Measurements from ENCODE around the gene DACH1.

DACH1 gene

GRCh38 chr13:71516521-71516920 lies 350.5 kb downstream of the DACH1 start:
- no peak overlapping the region for H3K4me3 ChIP-seq (replicated peaks in 1 of 2; ENCODE audit: low read depth in 2 of 2, low read length in 2 of 2)
- no peak for DNase-seq (ENCODE audit: low read depth in 2 of 2)
- TF ChIP-seq CTCF (IDR thresholded peaks at IDR 0.05; ENCODE audit: low read depth, low read length) = no peak

GRCh38 chr13:71515744-71516038 lies 351.3 kb downstream of the DACH1 start:
- H3K4me3 ChIP-seq (replicated peaks in 1 of 2; ENCODE audit: low read depth in 2 of 2, low read length in 2 of 2) = no peak overlapping the region
- TF ChIP-seq CTCF (IDR thresholded peaks at IDR 0.05; ENCODE audit: low read depth, low read length) = no peak
- DNase-seq (ENCODE audit: low read depth in 2 of 2) = no peak

GRCh38 chr13:71514900-71515743 lies 351.9 kb downstream of the DACH1 start:
- H3K4me3 ChIP-seq (replicated peaks in 1 of 2; ENCODE audit: low read depth in 2 of 2, low read length in 2 of 2) = no peak overlapping the region
- no peak for DNase-seq (ENCODE audit: low read depth in 2 of 2)
- TF ChIP-seq CTCF (IDR thresholded peaks at IDR 0.05; ENCODE audit: low read depth, low read length) = no peak

- no peak for TF ChIP-seq CTCF (IDR thresholded peaks at IDR 0.05; ENCODE audit: low read depth, low read length)
- no peak overlapping the region for H3K4me3 ChIP-seq (replicated peaks in 1 of 2; ENCODE audit: low read depth in 2 of 2, low read length in 2 of 2)
- DNase-seq (ENCODE audit: low read depth in 2 of 2) = no peak
Observed at GRCh38 chr13:71513411-71514033, 353.5 kb downstream of the DACH1 start.

- DNase-seq (ENCODE audit: low read depth in 2 of 2) = no peak
- TF ChIP-seq CTCF (IDR thresholded peaks at IDR 0.05; ENCODE audit: low read depth, low read length) = no peak
- no peak overlapping the region for H3K4me3 ChIP-seq (replicated peaks in 1 of 2; ENCODE audit: low read depth in 2 of 2, low read length in 2 of 2)
Observed at GRCh38 chr13:71503781-71504180, 363.2 kb downstream of the DACH1 start.

GRCh38 chr13:71499944-71500514 lies 367.0 kb downstream of the DACH1 start:
- no peak overlapping the region for H3K4me3 ChIP-seq (replicated peaks in 1 of 2; ENCODE audit: low read depth in 2 of 2, low read length in 2 of 2)

More at GRCh38 chr13:71499944-71500514, 367.0 kb downstream of the DACH1 start:
- DNase-seq (ENCODE audit: low read depth in 2 of 2) = no peak
- no peak for TF ChIP-seq CTCF (IDR thresholded peaks at IDR 0.05; ENCODE audit: low read depth, low read length)
